Lower leg skin (tissue), 3 donors: ENCODE results near the gene ABHD2.

Experiments
- POLR2A ChIP-seq, 2 donors: fragments of 450-650 bp; IDR thresholded peaks; one replicate each; pipeline ENCODE4 v1.6.1; 2016 to 2017; ENCODE audit warnings: antibody characterized with exemption in 2 of 2, mild to moderate bottlenecking in 1 of 2, moderate library complexity in 1 of 2
- TF ChIP-seq, protein P1 (sequence below), 3 donors: fragments of 450-650 bp; IDR thresholded peaks; one replicate each; pipeline ENCODE4 v1.5.1; 2016; ENCODE audit warnings: antibody characterized with exemption in 3 of 3, mild to moderate bottlenecking in 3 of 3, moderate library complexity in 2 of 3

- TF ChIP-seq, protein P1, sequence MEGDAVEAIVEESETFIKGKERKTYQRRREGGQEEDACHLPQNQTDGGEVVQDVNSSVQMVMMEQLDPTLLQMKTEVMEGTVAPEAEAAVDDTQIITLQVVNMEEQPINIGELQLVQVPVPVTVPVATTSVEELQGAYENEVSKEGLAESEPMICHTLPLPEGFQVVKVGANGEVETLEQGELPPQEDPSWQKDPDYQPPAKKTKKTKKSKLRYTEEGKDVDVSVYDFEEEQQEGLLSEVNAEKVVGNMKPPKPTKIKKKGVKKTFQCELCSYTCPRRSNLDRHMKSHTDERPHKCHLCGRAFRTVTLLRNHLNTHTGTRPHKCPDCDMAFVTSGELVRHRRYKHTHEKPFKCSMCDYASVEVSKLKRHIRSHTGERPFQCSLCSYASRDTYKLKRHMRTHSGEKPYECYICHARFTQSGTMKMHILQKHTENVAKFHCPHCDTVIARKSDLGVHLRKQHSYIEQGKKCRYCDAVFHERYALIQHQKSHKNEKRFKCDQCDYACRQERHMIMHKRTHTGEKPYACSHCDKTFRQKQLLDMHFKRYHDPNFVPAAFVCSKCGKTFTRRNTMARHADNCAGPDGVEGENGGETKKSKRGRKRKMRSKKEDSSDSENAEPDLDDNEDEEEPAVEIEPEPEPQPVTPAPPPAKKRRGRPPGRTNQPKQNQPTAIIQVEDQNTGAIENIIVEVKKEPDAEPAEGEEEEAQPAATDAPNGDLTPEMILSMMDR (IDR thresholded peaks at IDR 0.05) = no peak
- no peak for TF ChIP-seq POLR2A (IDR thresholded peaks at IDR 0.05)
Observed at GRCh38 chr15:89192766-89193165, 104.5 kb downstream of the ABHD2 start.
